Keratinocyte (primary cell): ENCODE data around the gene SOAT1. TPM values are rescaled to one million over a fixed set of nuclear protein-coding genes. Genes with fewer than 3 reads are reported as not detected.

Experiments
- DNase-seq: peaks from one replicate; pipeline ENCODE4 v3.0.0-alpha.2; 2011; ENCODE audit warnings: low read depth, missing footprints, low spot score
- FAIRE-seq: peaks from 2 replicates; lab custom pipeline; 2011; peaks lifted over from hg19 to GRCh38; lab: Jason Lieb, UNC
- H2AFZ ChIP-seq: 2 replicates; pipeline ENCODE4 v1.6.0; 2012; ENCODE audit warnings: low read length, control low read depth, inconsistent platforms; ENCODE audit not compliant: control insufficient read depth
- H3K27ac ChIP-seq: 2 replicates; pipeline ENCODE4 v1.5.1; 2011; ENCODE audit warnings: low read length; ENCODE audit not compliant: control insufficient read depth, insufficient read depth
- H3K27me3 ChIP-seq: 3 replicates; pipeline ENCODE4 v1.6.0; 2011; ENCODE audit warnings: low read length; ENCODE audit not compliant: control insufficient read depth, insufficient read depth; ENCODE audit errors: extremely low read depth
- H3K36me3 ChIP-seq, 2 experiments: 2 replicates in 1 of 2; 3 replicates in 1 of 2; pipeline ENCODE4 v1.5.1; 2011; ENCODE audit warnings: low read length in 2 of 2, mild to moderate bottlenecking in 1 of 2; ENCODE audit not compliant: control insufficient read depth in 2 of 2, insufficient read depth in 2 of 2; ENCODE audit errors: extremely low read depth in 1 of 2
- H3K4me1 ChIP-seq: 3 replicates; pipeline ENCODE4 v1.5.1; 2011; ENCODE audit warnings: low read length; ENCODE audit not compliant: control insufficient read depth, insufficient read depth; ENCODE audit errors: extremely low read depth
- H3K4me2 ChIP-seq: 3 replicates; pipeline ENCODE4 v1.6.0; 2011; ENCODE audit warnings: low read depth, low read length; ENCODE audit not compliant: control insufficient read depth, insufficient read depth; ENCODE audit errors: extremely low read depth
- H3K4me3 ChIP-seq, 3 experiments: fragments of 200-600 bp in 1 of 3; sonication (generic) in 1 of 3; 2 replicates in 2 of 3; 3 replicates in 1 of 3; pipeline ENCODE4 v1.5.1; 2011 to 2016; ENCODE audit warnings: low read length in 3 of 3, mild to moderate bottlenecking in 3 of 3, control low read depth in 2 of 3, inconsistent platforms in 1 of 3, low read depth in 1 of 3, mixed read lengths in 1 of 3, mixed run types in 1 of 3, moderate library complexity in 1 of 3; ENCODE audit not compliant: control insufficient read depth in 2 of 3, insufficient read depth in 2 of 3; ENCODE audit errors: extremely low read depth in 1 of 3
- H3K79me2 ChIP-seq: 2 replicates; pipeline ENCODE4 v1.6.0; 2012; ENCODE audit warnings: low read length; ENCODE audit not compliant: control insufficient read depth, insufficient read depth
- H3K9ac ChIP-seq: 3 replicates; pipeline ENCODE4 v1.6.0; 2011; ENCODE audit warnings: low read length; ENCODE audit not compliant: control insufficient read depth, insufficient read depth; ENCODE audit errors: extremely low read depth
- H3K9me1 ChIP-seq: 3 replicates; pipeline ENCODE4 v1.6.0; 2011; ENCODE audit warnings: low read length; ENCODE audit not compliant: control insufficient read depth, insufficient read depth; ENCODE audit errors: extremely low read depth
- H3K9me3 ChIP-seq: 2 replicates; pipeline ENCODE4 v1.5.1; 2012; ENCODE audit warnings: low read depth, low read length; ENCODE audit not compliant: control insufficient read depth
- H4K20me1 ChIP-seq: 3 replicates; pipeline ENCODE4 v1.6.0; 2011; ENCODE audit warnings: low read length; ENCODE audit not compliant: control insufficient read depth, insufficient read depth; ENCODE audit errors: extremely low read depth
- EZH2 ChIP-seq: IDR thresholded peaks from one replicate; pipeline ENCODE4 v1.6.1; 2012; ENCODE audit warnings: inconsistent platforms, mild to moderate bottlenecking, low read length, moderate library complexity
- dilution Hi-C: fragments of 300-500 bp; cut with MboI; formaldehyde crosslinking; loops from one replicate; pipeline ENCODE4 v1.7.0; 2020; ENCODE audit warnings: low sequenced_read_pairs; ENCODE audit not compliant: extremely low pct_ligation_motif_present
- polyA plus RNA-seq, 5 experiments: library from polyadenylated mRNA; depleted of rRNA in 3 of 5; stranded (reverse) in 3 of 5; stranded (forward) in 1 of 5; unstranded in 1 of 5; fragments of >200 nt; gene quantifications; 1 replicate in 1 of 5; 2 replicates in 3 of 5; 3 replicates in 1 of 5; pipeline versions ENCODE4 v1.2.1 to v1.2.3, GENCODE V29; 2011 to 2012; ENCODE audit warnings: missing spikeins in 2 of 5, low read depth in 1 of 5, low replicate concordance in 1 of 5
- TF ChIP-seq, protein P1 (sequence below), 3 experiments: IDR thresholded peaks in 1 of 3; conservative IDR thresholded peaks in 1 of 3; optimal IDR thresholded peaks in 1 of 3; 2 replicates in 2 of 3; 3 replicates in 1 of 3; pipeline versions ENCODE3 to v1.5.1; 2011; ENCODE audit warnings: low read length in 3 of 3, mild to moderate bottlenecking in 3 of 3, moderate library complexity in 2 of 3, control low read depth in 1 of 3, inconsistent platforms in 1 of 3; ENCODE audit not compliant: insufficient read depth in 2 of 3; ENCODE audit errors: extremely low read depth in 1 of 3

Gene SOAT1
- polyA plus RNA-seq, 1 donor (not counting 4 experiments of a cell fraction or from before 2014, with no cell fraction given): 62.9 TPM

- H4K20me1 ChIP-seq: no peaks in the 10 kb centered on the region
- H3K36me3 ChIP-seq: peaks cover 1 to 3% of the 10 kb centered on the region in 2 experiments
- no peak overlapping the region for H2AFZ ChIP-seq
- H3K27me3 ChIP-seq: no peaks in the 10 kb centered on the region
- FAIRE-seq (no peak), DNase-seq (no peak)
- H3K4me2 ChIP-seq: no peak overlapping the region
- peaks cover 89% of the 10 kb centered on the region for H3K79me2 ChIP-seq
- no peak overlapping the region for H3K4me3 ChIP-seq
- no peak overlapping the region for H3K9ac ChIP-seq
- no peak overlapping the region for H3K27ac ChIP-seq
- dilution Hi-C loops: no loop called here
- no peaks in the 10 kb centered on the region for H3K9me1 ChIP-seq
- no peaks in the 10 kb centered on the region for H3K9me3 ChIP-seq
- H3K4me1 ChIP-seq: peaks cover 13% of the 10 kb centered on the region
- TF ChIP-seq EZH2: no peak
- TF ChIP-seq, protein P1, sequence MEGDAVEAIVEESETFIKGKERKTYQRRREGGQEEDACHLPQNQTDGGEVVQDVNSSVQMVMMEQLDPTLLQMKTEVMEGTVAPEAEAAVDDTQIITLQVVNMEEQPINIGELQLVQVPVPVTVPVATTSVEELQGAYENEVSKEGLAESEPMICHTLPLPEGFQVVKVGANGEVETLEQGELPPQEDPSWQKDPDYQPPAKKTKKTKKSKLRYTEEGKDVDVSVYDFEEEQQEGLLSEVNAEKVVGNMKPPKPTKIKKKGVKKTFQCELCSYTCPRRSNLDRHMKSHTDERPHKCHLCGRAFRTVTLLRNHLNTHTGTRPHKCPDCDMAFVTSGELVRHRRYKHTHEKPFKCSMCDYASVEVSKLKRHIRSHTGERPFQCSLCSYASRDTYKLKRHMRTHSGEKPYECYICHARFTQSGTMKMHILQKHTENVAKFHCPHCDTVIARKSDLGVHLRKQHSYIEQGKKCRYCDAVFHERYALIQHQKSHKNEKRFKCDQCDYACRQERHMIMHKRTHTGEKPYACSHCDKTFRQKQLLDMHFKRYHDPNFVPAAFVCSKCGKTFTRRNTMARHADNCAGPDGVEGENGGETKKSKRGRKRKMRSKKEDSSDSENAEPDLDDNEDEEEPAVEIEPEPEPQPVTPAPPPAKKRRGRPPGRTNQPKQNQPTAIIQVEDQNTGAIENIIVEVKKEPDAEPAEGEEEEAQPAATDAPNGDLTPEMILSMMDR (optimal IDR thresholded peaks at IDR 0.05 in 1 of 3, IDR thresholded peaks at IDR 0.05 in 1 of 3, conservative IDR thresholded peaks at IDR 0.05 in 1 of 3; ENCODE audit: extremely low read depth in 1 of 3, insufficient read depth in 2 of 3, low read length in 3 of 3): no peak
Measured at GRCh38 chr1:179300112-179300511, 6.5 kb downstream of the SOAT1 start.

DNA sequence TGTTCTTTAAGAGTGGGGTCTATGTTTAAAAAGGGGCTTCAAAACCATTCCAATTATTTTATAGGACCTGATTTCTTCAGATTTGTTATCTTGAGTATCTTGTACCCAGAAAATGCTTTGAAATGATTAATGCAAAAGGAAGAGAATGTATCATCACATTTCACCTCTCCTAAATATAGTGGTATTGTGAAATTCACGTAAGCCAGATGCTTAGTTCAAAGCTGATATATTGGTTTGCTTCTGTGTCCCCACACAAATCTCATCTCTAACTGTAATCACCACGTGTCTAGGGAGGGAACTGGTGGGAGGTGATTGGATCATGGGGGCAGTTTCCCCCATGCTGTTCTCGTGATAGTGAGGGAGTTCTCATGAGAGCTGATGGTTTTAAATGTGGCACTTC is 8.5 kb downstream of the SOAT1 start:
- TF ChIP-seq, protein P1 (optimal IDR thresholded peaks at IDR 0.05 in 1 of 3, IDR thresholded peaks at IDR 0.05 in 1 of 3, conservative IDR thresholded peaks at IDR 0.05 in 1 of 3; ENCODE audit: extremely low read depth in 1 of 3, insufficient read depth in 2 of 3, low read length in 3 of 3): no peak
- no peak for TF ChIP-seq EZH2
- Histone ChIP-seq H3K4me2 (no peak overlapping the region), H3K27me3 (no peaks in the 10 kb centered on the region)

More for the DNA sequence above, 8.5 kb downstream of the SOAT1 start:
- Histone ChIP-seq H4K20me1 (no peaks in the 10 kb centered on the region), H3K27ac (no peak overlapping the region), H3K4me3 (no peak overlapping the region), H3K9ac (no peak overlapping the region), H3K36me3 (peaks cover 1 to 6% of the 10 kb centered on the region in 2 experiments), H3K9me1 (no peaks in the 10 kb centered on the region), H3K9me3 (no peaks in the 10 kb centered on the region), H2AFZ (no peak overlapping the region), H3K79me2 (peaks cover 84% of the 10 kb centered on the region), H3K4me1 (no peaks in the 10 kb centered on the region)
- FAIRE-seq (no peak), DNase-seq (no peak)
- dilution Hi-C loops: no loop called here
